Measurements from ENCODE around the gene UGT1A3. TPM values are rescaled to one million over a fixed set of nuclear protein-coding genes. Genes with fewer than 3 reads are reported as not detected.

UGT1A3 gene
- total and polyA plus RNA-seq, 10 of the 15 experiments (the other 5 are each of a cell fraction or from before 2014, with no cell fraction given) = not detected

DNA sequence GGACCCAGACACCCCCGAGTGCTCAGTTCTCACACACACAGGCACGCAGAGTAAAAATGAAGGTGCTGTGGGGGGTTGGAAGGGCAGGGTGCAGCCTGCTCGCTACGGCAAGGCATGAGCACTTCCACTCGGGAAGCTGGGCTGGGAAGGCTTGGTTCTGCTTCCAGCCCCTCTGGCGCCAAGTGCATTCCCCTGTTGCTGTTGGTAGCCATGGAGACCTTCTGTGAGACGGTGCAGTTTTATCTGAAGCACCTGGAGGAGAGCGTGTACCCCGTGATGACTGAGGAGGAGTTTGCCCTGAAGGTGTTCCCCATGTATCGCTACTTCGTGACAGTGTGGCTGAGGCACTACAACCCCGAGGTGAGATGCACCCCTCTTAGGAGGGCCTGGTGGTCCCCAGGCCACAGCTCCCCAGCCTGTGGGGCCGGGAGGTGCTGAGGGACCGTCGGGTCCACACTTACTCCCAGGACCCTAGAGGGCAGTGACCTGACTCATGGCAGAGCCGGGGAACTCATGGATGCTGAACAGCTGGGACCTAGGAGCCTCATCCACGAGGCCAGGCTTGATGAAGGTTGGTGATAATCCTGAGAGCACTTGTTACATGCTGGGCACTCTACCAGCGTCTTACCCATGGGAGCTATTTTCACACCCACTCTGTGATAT is 64.8 kb downstream of the UGT1A3 start:
- H3K79me2 ChIP-seq (ENCODE audit: control insufficient read depth, insufficient read depth, low read length) = no peaks in the 10 kb centered on the region
- H3K9ac ChIP-seq (ENCODE audit: control insufficient read depth, insufficient read depth, low read length) = no peak overlapping the region
- no peaks in the 10 kb centered on the region for H4K20me1 ChIP-seq (ENCODE audit: control insufficient read depth, insufficient read depth)
- no peaks in the 10 kb centered on the region; a peak in 2 of 4 replicates for H3K27me3 ChIP-seq (replicated peaks in 1 of 2; ENCODE audit: control insufficient read depth in 2 of 2, insufficient read depth in 2 of 2, low read length in 1 of 2)
- in situ Hi-C loops (cut with MboI) (no loop called here), intact Hi-C loops (cut with micrococcal nuclease; ENCODE audit: unreplicated experiment) (no loop called here)
- BruUV-seq (replicated peaks) = no TSS peak
- H3K9me3 ChIP-seq (replicated peaks; ENCODE audit: control insufficient read depth, insufficient read depth, low read length) = no peaks in the 10 kb centered on the region
- no peak overlapping the region for H2AFZ ChIP-seq (ENCODE audit: control insufficient read depth, low read depth, low read length)
- 26% methylated on average over 18 of the region's 18 CpGs for WGBS (ENCODE audit: insufficient coverage, insufficient replicate concordance, low lambda C conversion rate, missing lambda C conversion rate)
- no peaks in the 10 kb centered on the region for H3K4me1 ChIP-seq (ENCODE audit: control insufficient read depth, insufficient read depth, low read length)
- ATAC-seq (no peak), DNase-seq (ENCODE audit: low read depth, low spot score) (no peak), FAIRE-seq (no peak)
- no peaks in the 10 kb centered on the region for H3K36me3 ChIP-seq (ENCODE audit: control insufficient read depth in 2 of 2, insufficient read depth in 2 of 2, low read length in 1 of 2)
- no peak overlapping the region for H3K4me2 ChIP-seq (ENCODE audit: control insufficient read depth, insufficient read depth)
- no peak overlapping the region for H3K27ac ChIP-seq (ENCODE audit: control insufficient read depth, insufficient read depth)
- ChIA-PET POLR2A (no interaction called here), SMC1A (ENCODE audit: uncharacterized antibody, unreplicated experiment) (no interaction called here), RAD21 (ENCODE audit: unreplicated experiment) (no interaction called here), CTCF (interaction anchor here (0.6 kb wide), 1 partner anchor 732 kb away, joined by 3 read pairs; no protein-coding TSS in a partner anchor)
- TF ChIP-seq, protein P1, sequence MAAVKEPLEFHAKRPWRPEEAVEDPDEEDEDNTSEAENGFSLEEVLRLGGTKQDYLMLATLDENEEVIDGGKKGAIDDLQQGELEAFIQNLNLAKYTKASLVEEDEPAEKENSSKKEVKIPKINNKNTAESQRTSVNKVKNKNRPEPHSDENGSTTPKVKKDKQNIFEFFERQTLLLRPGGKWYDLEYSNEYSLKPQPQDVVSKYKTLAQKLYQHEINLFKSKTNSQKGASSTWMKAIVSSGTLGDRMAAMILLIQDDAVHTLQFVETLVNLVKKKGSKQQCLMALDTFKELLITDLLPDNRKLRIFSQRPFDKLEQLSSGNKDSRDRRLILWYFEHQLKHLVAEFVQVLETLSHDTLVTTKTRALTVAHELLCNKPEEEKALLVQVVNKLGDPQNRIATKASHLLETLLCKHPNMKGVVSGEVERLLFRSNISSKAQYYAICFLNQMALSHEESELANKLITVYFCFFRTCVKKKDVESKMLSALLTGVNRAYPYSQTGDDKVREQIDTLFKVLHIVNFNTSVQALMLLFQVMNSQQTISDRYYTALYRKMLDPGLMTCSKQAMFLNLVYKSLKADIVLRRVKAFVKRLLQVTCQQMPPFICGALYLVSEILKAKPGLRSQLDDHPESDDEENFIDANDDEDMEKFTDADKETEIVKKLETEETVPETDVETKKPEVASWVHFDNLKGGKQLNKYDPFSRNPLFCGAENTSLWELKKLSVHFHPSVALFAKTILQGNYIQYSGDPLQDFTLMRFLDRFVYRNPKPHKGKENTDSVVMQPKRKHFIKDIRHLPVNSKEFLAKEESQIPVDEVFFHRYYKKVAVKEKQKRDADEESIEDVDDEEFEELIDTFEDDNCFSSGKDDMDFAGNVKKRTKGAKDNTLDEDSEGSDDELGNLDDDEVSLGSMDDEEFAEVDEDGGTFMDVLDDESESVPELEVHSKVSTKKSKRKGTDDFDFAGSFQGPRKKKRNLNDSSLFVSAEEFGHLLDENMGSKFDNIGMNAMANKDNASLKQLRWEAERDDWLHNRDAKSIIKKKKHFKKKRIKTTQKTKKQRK (IDR thresholded peaks at IDR 0.05; ENCODE audit: low read depth, low read length) = no peak
- no peak for TF ChIP-seq PBX3 (IDR thresholded peaks at IDR 0.05; ENCODE audit: insufficient replicate concordance, low read depth, low read length)
- no peak for TF ChIP-seq MTA2 (IDR thresholded peaks at IDR 0.05; ENCODE audit: low read depth)
- TF ChIP-seq TCF3 (IDR thresholded peaks at IDR 0.05; ENCODE audit: borderline replicate concordance, insufficient read depth, low read depth, low read length) = no peak
- TF ChIP-seq ZNF274 (IDR thresholded peaks at IDR 0.05; ENCODE audit: insufficient read depth, insufficient read length) = no peak
- TF ChIP-seq ESRRA (IDR thresholded peaks at IDR 0.05; ENCODE audit: low read length) = no peak
- H3K4me3 ChIP-seq = no peak overlapping the region

All from GM12878 (cell line).